HL-60 (cell line): ENCODE results near the gene ZNF800.

Experiments used
- DNase-seq, 2 experiments: peaks; one replicate each; pipeline ENCODE4 v3.0.0-alpha.2; 2010 to 2020; ENCODE audit warnings: low read depth in 1 of 2, low spot score in 1 of 2
- H3K27ac ChIP-seq: fragments of 250-450 bp; sonication (Bioruptor Pico); replicated peaks from 2 replicates; pipeline ENCODE4 v1.5.1; 2020; ENCODE audit warnings: mild to moderate bottlenecking, moderate library complexity
- H3K27me3 ChIP-seq: fragments of 250-450 bp; sonication (Bioruptor Pico); 2 replicates; pipeline ENCODE4 v1.5.1; 2021; ENCODE audit warnings: mild to moderate bottlenecking, moderate library complexity; ENCODE audit not compliant: insufficient read depth, poor library complexity, severe bottlenecking
- H3K4me3 ChIP-seq: replicated peaks from 2 replicates; pipeline ENCODE4 v1.5.1; 2011; ENCODE audit warnings: mild to moderate bottlenecking, control low read depth, low read length; ENCODE audit not compliant: insufficient read depth
- GABPA ChIP-seq: IDR thresholded peaks from 2 replicates; pipeline ENCODE4 v1.6.1; 2012; ENCODE audit warnings: low read depth
- POLR2AphosphoS5 ChIP-seq: IDR thresholded peaks from 2 replicates; pipeline ENCODE4 v1.6.1; 2012; ENCODE audit warnings: low read depth
- SPI1 ChIP-seq: IDR thresholded peaks from 2 replicates; pipeline ENCODE4 v1.6.1; 2012; ENCODE audit warnings: low read depth, mild to moderate bottlenecking, borderline replicate concordance
- TF ChIP-seq, protein P1 (sequence below): IDR thresholded peaks from 2 replicates; pipeline ENCODE4 v1.6.1; 2012; ENCODE audit warnings: low read depth; ENCODE audit not compliant: insufficient replicate concordance
- TF ChIP-seq, protein P2 (sequence below): IDR thresholded peaks from one replicate; pipeline ENCODE4 v1.5.1; 2011; ENCODE audit warnings: low read length, control low read depth, inconsistent platforms; ENCODE audit not compliant: insufficient read depth

Gene ZNF800

GRCh38 chr7:127418459-127418858 is 26.0 kb upstream of the ZNF800 start:
- DNase-seq = no peak
- H3K4me3 ChIP-seq = no peak overlapping the region
- H3K27me3 ChIP-seq = no peaks in the 10 kb centered on the region
- H3K27ac ChIP-seq = no peak overlapping the region
- TF ChIP-seq POLR2AphosphoS5 (no peak), SPI1 (no peak), GABPA (no peak)
- TF ChIP-seq, protein P1, sequence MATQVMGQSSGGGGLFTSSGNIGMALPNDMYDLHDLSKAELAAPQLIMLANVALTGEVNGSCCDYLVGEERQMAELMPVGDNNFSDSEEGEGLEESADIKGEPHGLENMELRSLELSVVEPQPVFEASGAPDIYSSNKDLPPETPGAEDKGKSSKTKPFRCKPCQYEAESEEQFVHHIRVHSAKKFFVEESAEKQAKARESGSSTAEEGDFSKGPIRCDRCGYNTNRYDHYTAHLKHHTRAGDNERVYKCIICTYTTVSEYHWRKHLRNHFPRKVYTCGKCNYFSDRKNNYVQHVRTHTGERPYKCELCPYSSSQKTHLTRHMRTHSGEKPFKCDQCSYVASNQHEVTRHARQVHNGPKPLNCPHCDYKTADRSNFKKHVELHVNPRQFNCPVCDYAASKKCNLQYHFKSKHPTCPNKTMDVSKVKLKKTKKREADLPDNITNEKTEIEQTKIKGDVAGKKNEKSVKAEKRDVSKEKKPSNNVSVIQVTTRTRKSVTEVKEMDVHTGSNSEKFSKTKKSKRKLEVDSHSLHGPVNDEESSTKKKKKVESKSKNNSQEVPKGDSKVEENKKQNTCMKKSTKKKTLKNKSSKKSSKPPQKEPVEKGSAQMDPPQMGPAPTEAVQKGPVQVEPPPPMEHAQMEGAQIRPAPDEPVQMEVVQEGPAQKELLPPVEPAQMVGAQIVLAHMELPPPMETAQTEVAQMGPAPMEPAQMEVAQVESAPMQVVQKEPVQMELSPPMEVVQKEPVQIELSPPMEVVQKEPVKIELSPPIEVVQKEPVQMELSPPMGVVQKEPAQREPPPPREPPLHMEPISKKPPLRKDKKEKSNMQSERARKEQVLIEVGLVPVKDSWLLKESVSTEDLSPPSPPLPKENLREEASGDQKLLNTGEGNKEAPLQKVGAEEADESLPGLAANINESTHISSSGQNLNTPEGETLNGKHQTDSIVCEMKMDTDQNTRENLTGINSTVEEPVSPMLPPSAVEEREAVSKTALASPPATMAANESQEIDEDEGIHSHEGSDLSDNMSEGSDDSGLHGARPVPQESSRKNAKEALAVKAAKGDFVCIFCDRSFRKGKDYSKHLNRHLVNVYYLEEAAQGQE = no peak
- TF ChIP-seq, protein P2, sequence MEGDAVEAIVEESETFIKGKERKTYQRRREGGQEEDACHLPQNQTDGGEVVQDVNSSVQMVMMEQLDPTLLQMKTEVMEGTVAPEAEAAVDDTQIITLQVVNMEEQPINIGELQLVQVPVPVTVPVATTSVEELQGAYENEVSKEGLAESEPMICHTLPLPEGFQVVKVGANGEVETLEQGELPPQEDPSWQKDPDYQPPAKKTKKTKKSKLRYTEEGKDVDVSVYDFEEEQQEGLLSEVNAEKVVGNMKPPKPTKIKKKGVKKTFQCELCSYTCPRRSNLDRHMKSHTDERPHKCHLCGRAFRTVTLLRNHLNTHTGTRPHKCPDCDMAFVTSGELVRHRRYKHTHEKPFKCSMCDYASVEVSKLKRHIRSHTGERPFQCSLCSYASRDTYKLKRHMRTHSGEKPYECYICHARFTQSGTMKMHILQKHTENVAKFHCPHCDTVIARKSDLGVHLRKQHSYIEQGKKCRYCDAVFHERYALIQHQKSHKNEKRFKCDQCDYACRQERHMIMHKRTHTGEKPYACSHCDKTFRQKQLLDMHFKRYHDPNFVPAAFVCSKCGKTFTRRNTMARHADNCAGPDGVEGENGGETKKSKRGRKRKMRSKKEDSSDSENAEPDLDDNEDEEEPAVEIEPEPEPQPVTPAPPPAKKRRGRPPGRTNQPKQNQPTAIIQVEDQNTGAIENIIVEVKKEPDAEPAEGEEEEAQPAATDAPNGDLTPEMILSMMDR = no peak

- H3K27ac ChIP-seq = no peak overlapping the region
- no peak for DNase-seq
- TF ChIP-seq, protein P2 = no peak
- TF ChIP-seq GABPA = no peak
- TF ChIP-seq, protein P1 = no peak
- TF ChIP-seq POLR2AphosphoS5 = no peak
- TF ChIP-seq SPI1 = no peak
- no peaks in the 10 kb centered on the region for H3K27me3 ChIP-seq
- no peak overlapping the region for H3K4me3 ChIP-seq
These were observed 24.8 kb upstream of the ZNF800 start for GRCh38 chr7:127417346-127417745.

- no peak for TF ChIP-seq SPI1
- no peak for TF ChIP-seq GABPA
- TF ChIP-seq, protein P1 = no peak
- TF ChIP-seq POLR2AphosphoS5 = no peak
- TF ChIP-seq, protein P2 = no peak
- DNase-seq = no peak
- Histone ChIP-seq H3K27ac (no peak overlapping the region), H3K4me3 (no peak overlapping the region), H3K27me3 (no peaks in the 10 kb centered on the region)
These were observed 22.7 kb upstream of the ZNF800 start for GRCh38 chr7:127415060-127415742.
